Measurements from ENCODE around the gene OVAAL.

GRCh38 chr1:180515857-180516388, 42.8 kb upstream of the OVAAL start:
- TF ChIP-seq EZH2 (IDR thresholded peaks at IDR 0.05) (no peak), POLR2AphosphoS5 (IDR thresholded peaks at IDR 0.05; ENCODE audit: borderline replicate concordance, low read depth, low read length) (no peak), FOXP2 (optimal IDR thresholded peaks at IDR 0.05; ENCODE audit: control extremely low read depth, extremely low read length, insufficient read depth) (no peak)

Measured in SK-N-MC (cell line).